ENCODE results near the gene DLGAP4.

Gene DLGAP4

GRCh38 chr20:36404435-36404978 is 98.4 kb downstream of the DLGAP4 start:
- no peak overlapping the region for H3K4me3 ChIP-seq (ENCODE audit: low read depth in 1 of 5, low read length in 5 of 5)
- peaks cover 0 to 5% (median 0%) of the 10 kb centered on the region in 5 donors for H3K9me3 ChIP-seq (ENCODE audit: control insufficient read depth in 5 of 5, low read length in 5 of 5)
- H3K27ac ChIP-seq (ENCODE audit: low read depth, low read length), result no peak overlapping the region
- peaks cover 0 to 10% (median 0%) of the 10 kb centered on the region in 5 donors for H3K4me1 ChIP-seq (ENCODE audit: control insufficient read depth in 5 of 5, insufficient read depth in 5 of 5, low read length in 5 of 5)
- H3K36me3 ChIP-seq (ENCODE audit: control insufficient read depth in 5 of 5, insufficient read depth in 5 of 5, low read length in 5 of 5), result no peaks in the 10 kb centered on the region
- H3K27me3 ChIP-seq (ENCODE audit: control insufficient read depth in 5 of 5, insufficient read depth in 4 of 5, low read length in 5 of 5), result peaks cover 7 to 24% (median 19%) of the 10 kb centered on the region in 5 donors
- H3K9ac ChIP-seq (ENCODE audit: low read length in 5 of 5), result no peak overlapping the region

GRCh38 chr20:36405255-36405654 is 99.1 kb downstream of the DLGAP4 start:
- no peak overlapping the region for H3K9ac ChIP-seq (ENCODE audit: low read length in 5 of 5)
- no peak overlapping the region for H3K4me3 ChIP-seq (ENCODE audit: low read depth in 1 of 5, low read length in 5 of 5)
- no peak overlapping the region for H3K27ac ChIP-seq (ENCODE audit: low read depth, low read length)
- H3K36me3 ChIP-seq (ENCODE audit: control insufficient read depth in 5 of 5, insufficient read depth in 5 of 5, low read length in 5 of 5), result no peaks in the 10 kb centered on the region
- peaks cover 7 to 24% (median 21%) of the 10 kb centered on the region in 5 donors for H3K27me3 ChIP-seq (ENCODE audit: control insufficient read depth in 5 of 5, insufficient read depth in 4 of 5, low read length in 5 of 5)
- peaks cover 0 to 6% (median 0%) of the 10 kb centered on the region in 5 donors for H3K4me1 ChIP-seq (ENCODE audit: control insufficient read depth in 5 of 5, insufficient read depth in 5 of 5, low read length in 5 of 5)
- H3K9me3 ChIP-seq (ENCODE audit: control insufficient read depth in 5 of 5, low read length in 5 of 5), result peaks cover 0 to 5% (median 0%) of the 10 kb centered on the region in 5 donors

- H3K9ac ChIP-seq (ENCODE audit: low read length in 5 of 5), result no peak overlapping the region
- peaks cover 3 to 13% (median 10%) of the 10 kb centered on the region in 5 donors for H3K27me3 ChIP-seq (ENCODE audit: control insufficient read depth in 5 of 5, insufficient read depth in 4 of 5, low read length in 5 of 5)
- H3K4me1 ChIP-seq (ENCODE audit: control insufficient read depth in 5 of 5, insufficient read depth in 5 of 5, low read length in 5 of 5), result peaks cover 0 to 6% (median 0%) of the 10 kb centered on the region in 5 donors
- H3K9me3 ChIP-seq (ENCODE audit: control insufficient read depth in 5 of 5, low read length in 5 of 5), result peaks cover 0 to 5% (median 0%) of the 10 kb centered on the region in 5 donors
- H3K27ac ChIP-seq (ENCODE audit: low read depth, low read length), result no peak overlapping the region
- H3K4me3 ChIP-seq (ENCODE audit: low read depth in 1 of 5, low read length in 5 of 5), result no peak overlapping the region
- H3K36me3 ChIP-seq (ENCODE audit: control insufficient read depth in 5 of 5, insufficient read depth in 5 of 5, low read length in 5 of 5), result no peaks in the 10 kb centered on the region
Observed at GRCh38 chr20:36407199-36407733, 101.1 kb downstream of the DLGAP4 start.

- H3K9ac ChIP-seq (ENCODE audit: low read length in 5 of 5), result no peak overlapping the region
Observed at GRCh38 chr20:36408219-36408618, 102.1 kb downstream of the DLGAP4 start.

GRCh38 chr20:36411861-36412454 is 105.8 kb downstream of the DLGAP4 start:
- Histone ChIP-seq H3K4me1 (ENCODE audit: control insufficient read depth in 5 of 5, insufficient read depth in 5 of 5, low read length in 5 of 5) (peaks cover 0 to 6% (median 0%) of the 10 kb centered on the region in 5 donors), H3K36me3 (ENCODE audit: control insufficient read depth in 5 of 5, insufficient read depth in 5 of 5, low read length in 5 of 5) (no peaks in the 10 kb centered on the region), H3K9ac (ENCODE audit: low read length in 5 of 5) (no peak overlapping the region), H3K27ac (ENCODE audit: low read depth, low read length) (no peak overlapping the region), H3K9me3 (ENCODE audit: control insufficient read depth in 5 of 5, low read length in 5 of 5) (no peaks in the 10 kb centered on the region), H3K27me3 (ENCODE audit: control insufficient read depth in 5 of 5, insufficient read depth in 4 of 5, low read length in 5 of 5) (peaks cover 0 to 6% (median 0%) of the 10 kb centered on the region in 5 donors), H3K4me3 (ENCODE audit: low read depth in 1 of 5, low read length in 5 of 5) (no peak overlapping the region)

More at GRCh38 chr20:36408219-36408618, 102.1 kb downstream of the DLGAP4 start:
- Histone ChIP-seq H3K4me1 (ENCODE audit: control insufficient read depth in 5 of 5, insufficient read depth in 5 of 5, low read length in 5 of 5) (peaks cover 0 to 6% (median 0%) of the 10 kb centered on the region in 5 donors), H3K4me3 (ENCODE audit: low read depth in 1 of 5, low read length in 5 of 5) (no peak overlapping the region), H3K36me3 (ENCODE audit: control insufficient read depth in 5 of 5, insufficient read depth in 5 of 5, low read length in 5 of 5) (no peaks in the 10 kb centered on the region), H3K9me3 (ENCODE audit: control insufficient read depth in 5 of 5, low read length in 5 of 5) (peaks cover 0 to 3% (median 0%) of the 10 kb centered on the region in 5 donors), H3K27me3 (ENCODE audit: control insufficient read depth in 5 of 5, insufficient read depth in 4 of 5, low read length in 5 of 5) (peaks cover 3 to 11% (median 7%) of the 10 kb centered on the region in 5 donors), H3K27ac (ENCODE audit: low read depth, low read length) (no peak overlapping the region)

GRCh38 chr20:36415475-36416002 is 109.4 kb downstream of the DLGAP4 start:
- peaks cover 0 to 6% (median 5%) of the 10 kb centered on the region in 5 donors for H3K9me3 ChIP-seq (ENCODE audit: control insufficient read depth in 5 of 5, low read length in 5 of 5)
- H3K4me1 ChIP-seq (ENCODE audit: control insufficient read depth in 5 of 5, insufficient read depth in 5 of 5, low read length in 5 of 5), result no peaks in the 10 kb centered on the region
- no peak overlapping the region for H3K4me3 ChIP-seq (ENCODE audit: low read depth in 1 of 5, low read length in 5 of 5)
- H3K36me3 ChIP-seq (ENCODE audit: control insufficient read depth in 5 of 5, insufficient read depth in 5 of 5, low read length in 5 of 5), result no peaks in the 10 kb centered on the region
- H3K9ac ChIP-seq (ENCODE audit: low read length in 5 of 5), result no peak overlapping the region
- peaks cover 4 to 13% (median 8%) of the 10 kb centered on the region in 5 donors for H3K27me3 ChIP-seq (ENCODE audit: control insufficient read depth in 5 of 5, insufficient read depth in 4 of 5, low read length in 5 of 5)
- no peak overlapping the region for H3K27ac ChIP-seq (ENCODE audit: low read depth, low read length)

- H3K36me3 ChIP-seq (ENCODE audit: control insufficient read depth in 5 of 5, insufficient read depth in 5 of 5, low read length in 5 of 5), result no peaks in the 10 kb centered on the region
Observed at GRCh38 chr20:36418711-36419110, 112.6 kb downstream of the DLGAP4 start.

GRCh38 chr20:36421641-36422040 is 115.5 kb downstream of the DLGAP4 start:
- Histone ChIP-seq H3K4me3 (ENCODE audit: low read depth in 1 of 5, low read length in 5 of 5) (no peak overlapping the region), H3K9ac (ENCODE audit: low read length in 5 of 5) (no peak overlapping the region)

More at GRCh38 chr20:36418711-36419110, 112.6 kb downstream of the DLGAP4 start:
- Histone ChIP-seq H3K4me1 (ENCODE audit: control insufficient read depth in 5 of 5, insufficient read depth in 5 of 5, low read length in 5 of 5) (no peaks in the 10 kb centered on the region), H3K27me3 (ENCODE audit: control insufficient read depth in 5 of 5, insufficient read depth in 4 of 5, low read length in 5 of 5) (peaks cover 4 to 20% (median 8%) of the 10 kb centered on the region in 5 donors), H3K9ac (ENCODE audit: low read length in 5 of 5) (no peak overlapping the region), H3K27ac (ENCODE audit: low read depth, low read length) (no peak overlapping the region), H3K9me3 (ENCODE audit: control insufficient read depth in 5 of 5, low read length in 5 of 5) (peaks cover 0 to 6% (median 5%) of the 10 kb centered on the region in 5 donors), H3K4me3 (ENCODE audit: low read depth in 1 of 5, low read length in 5 of 5) (no peak overlapping the region)

GRCh38 chr20:36424314-36424713 is 118.2 kb downstream of the DLGAP4 start:
- H3K4me3 ChIP-seq (ENCODE audit: low read depth in 1 of 5, low read length in 5 of 5), result no peak overlapping the region
- H3K9me3 ChIP-seq (ENCODE audit: control insufficient read depth in 5 of 5, low read length in 5 of 5), result peaks cover 0 to 5% (median 4%) of the 10 kb centered on the region in 5 donors
- H3K27ac ChIP-seq (ENCODE audit: low read depth, low read length), result no peak overlapping the region
- H3K36me3 ChIP-seq (ENCODE audit: control insufficient read depth in 5 of 5, insufficient read depth in 5 of 5, low read length in 5 of 5), result no peaks in the 10 kb centered on the region
- no peaks in the 10 kb centered on the region for H3K4me1 ChIP-seq (ENCODE audit: control insufficient read depth in 5 of 5, insufficient read depth in 5 of 5, low read length in 5 of 5)
- no peak overlapping the region for H3K9ac ChIP-seq (ENCODE audit: low read length in 5 of 5)
- H3K27me3 ChIP-seq (ENCODE audit: control insufficient read depth in 5 of 5, insufficient read depth in 4 of 5, low read length in 5 of 5), result peaks cover 5 to 19% (median 6%) of the 10 kb centered on the region in 5 donors

More at GRCh38 chr20:36421641-36422040, 115.5 kb downstream of the DLGAP4 start:
- H3K36me3 ChIP-seq (ENCODE audit: control insufficient read depth in 5 of 5, insufficient read depth in 5 of 5, low read length in 5 of 5), result no peaks in the 10 kb centered on the region
- H3K27ac ChIP-seq (ENCODE audit: low read depth, low read length), result no peak overlapping the region
- H3K4me1 ChIP-seq (ENCODE audit: control insufficient read depth in 5 of 5, insufficient read depth in 5 of 5, low read length in 5 of 5), result no peaks in the 10 kb centered on the region
- peaks cover 7 to 24% (median 11%) of the 10 kb centered on the region in 5 donors for H3K27me3 ChIP-seq (ENCODE audit: control insufficient read depth in 5 of 5, insufficient read depth in 4 of 5, low read length in 5 of 5)
- peaks cover 0 to 6% (median 5%) of the 10 kb centered on the region in 5 donors for H3K9me3 ChIP-seq (ENCODE audit: control insufficient read depth in 5 of 5, low read length in 5 of 5)

GRCh38 chr20:36425166-36425565 is 119.0 kb downstream of the DLGAP4 start:
- Histone ChIP-seq H3K36me3 (ENCODE audit: control insufficient read depth in 5 of 5, insufficient read depth in 5 of 5, low read length in 5 of 5) (no peaks in the 10 kb centered on the region), H3K27me3 (ENCODE audit: control insufficient read depth in 5 of 5, insufficient read depth in 4 of 5, low read length in 5 of 5) (peaks cover 2 to 14% (median 5%) of the 10 kb centered on the region in 5 donors)

More at GRCh38 chr20:36425166-36425565, 119.0 kb downstream of the DLGAP4 start:
- Histone ChIP-seq H3K9ac (ENCODE audit: low read length in 5 of 5) (no peak overlapping the region), H3K9me3 (ENCODE audit: control insufficient read depth in 5 of 5, low read length in 5 of 5) (no peaks in the 10 kb centered on the region), H3K4me3 (ENCODE audit: low read depth in 1 of 5, low read length in 5 of 5) (no peak overlapping the region), H3K4me1 (ENCODE audit: control insufficient read depth in 5 of 5, insufficient read depth in 5 of 5, low read length in 5 of 5) (no peaks in the 10 kb centered on the region), H3K27ac (ENCODE audit: low read depth, low read length) (no peak overlapping the region)

All from subcutaneous abdominal adipose tissue (tissue), 5 donors.